ENCODE results near the gene ADAT3.

GRCh38 chr19:1909761-1910080, 4.5 kb downstream of the ADAT3 start:
- TF ChIP-seq, protein P1, sequence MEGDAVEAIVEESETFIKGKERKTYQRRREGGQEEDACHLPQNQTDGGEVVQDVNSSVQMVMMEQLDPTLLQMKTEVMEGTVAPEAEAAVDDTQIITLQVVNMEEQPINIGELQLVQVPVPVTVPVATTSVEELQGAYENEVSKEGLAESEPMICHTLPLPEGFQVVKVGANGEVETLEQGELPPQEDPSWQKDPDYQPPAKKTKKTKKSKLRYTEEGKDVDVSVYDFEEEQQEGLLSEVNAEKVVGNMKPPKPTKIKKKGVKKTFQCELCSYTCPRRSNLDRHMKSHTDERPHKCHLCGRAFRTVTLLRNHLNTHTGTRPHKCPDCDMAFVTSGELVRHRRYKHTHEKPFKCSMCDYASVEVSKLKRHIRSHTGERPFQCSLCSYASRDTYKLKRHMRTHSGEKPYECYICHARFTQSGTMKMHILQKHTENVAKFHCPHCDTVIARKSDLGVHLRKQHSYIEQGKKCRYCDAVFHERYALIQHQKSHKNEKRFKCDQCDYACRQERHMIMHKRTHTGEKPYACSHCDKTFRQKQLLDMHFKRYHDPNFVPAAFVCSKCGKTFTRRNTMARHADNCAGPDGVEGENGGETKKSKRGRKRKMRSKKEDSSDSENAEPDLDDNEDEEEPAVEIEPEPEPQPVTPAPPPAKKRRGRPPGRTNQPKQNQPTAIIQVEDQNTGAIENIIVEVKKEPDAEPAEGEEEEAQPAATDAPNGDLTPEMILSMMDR (conservative IDR thresholded peaks at IDR 0.05 in 1 of 2, IDR thresholded peaks at IDR 0.05 in 1 of 2; ENCODE audit: low read depth in 1 of 2, low read length in 2 of 2): no peak
- no peak for TF ChIP-seq EZH2 (IDR thresholded peaks at IDR 0.05; ENCODE audit: low read length, missing control alignments)
